HG03045 (cell line): ENCODE measurements around the gene PPP1R1B.

Experiments
- ATAC-seq: cut with Tn5 transposase; IDR thresholded peaks from one replicate; pipeline ENCODE4 v1.9.1; 2021; ENCODE audit warnings: mild to moderate bottlenecking, moderate library complexity; ENCODE audit not compliant: unreplicated experiment

PPP1R1B gene

GRCh38 chr17:39666231-39666600 lies 39.5 kb downstream of the PPP1R1B start:
- ATAC-seq: no peak

DNA sequence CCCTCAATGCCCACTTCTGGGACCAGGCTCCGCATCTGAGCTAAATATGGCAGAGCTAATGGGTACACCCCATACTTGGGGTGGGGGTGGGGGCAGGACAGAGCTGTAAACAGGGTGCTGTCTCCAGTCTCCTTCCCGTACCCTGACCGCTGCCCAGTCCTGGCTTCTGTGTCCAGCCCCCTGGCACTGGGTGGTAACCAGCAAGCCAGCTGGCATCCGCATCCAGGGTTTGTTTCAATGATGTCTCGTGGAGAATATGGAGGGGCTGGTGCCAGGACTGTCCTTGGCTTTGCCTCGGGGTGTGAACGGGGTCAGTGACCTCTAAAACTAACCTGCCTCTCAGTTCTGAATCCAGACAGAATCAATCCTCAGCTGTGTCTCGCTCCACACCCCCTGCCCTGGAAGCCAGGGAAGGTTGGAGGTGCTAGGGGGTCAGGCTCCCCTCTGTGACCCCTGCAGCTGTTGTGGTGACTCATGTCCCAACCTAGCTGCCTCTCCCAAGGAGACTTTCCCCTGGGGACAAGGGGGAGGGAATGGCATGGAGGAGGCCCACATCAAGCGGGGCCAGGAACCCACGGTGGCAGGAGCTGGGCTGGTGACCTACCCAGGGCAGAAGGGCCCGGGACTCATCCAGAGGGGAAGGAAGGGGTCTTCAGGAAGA lies 40.0 kb downstream of the PPP1R1B start:
- ATAC-seq: no peak

DNA sequence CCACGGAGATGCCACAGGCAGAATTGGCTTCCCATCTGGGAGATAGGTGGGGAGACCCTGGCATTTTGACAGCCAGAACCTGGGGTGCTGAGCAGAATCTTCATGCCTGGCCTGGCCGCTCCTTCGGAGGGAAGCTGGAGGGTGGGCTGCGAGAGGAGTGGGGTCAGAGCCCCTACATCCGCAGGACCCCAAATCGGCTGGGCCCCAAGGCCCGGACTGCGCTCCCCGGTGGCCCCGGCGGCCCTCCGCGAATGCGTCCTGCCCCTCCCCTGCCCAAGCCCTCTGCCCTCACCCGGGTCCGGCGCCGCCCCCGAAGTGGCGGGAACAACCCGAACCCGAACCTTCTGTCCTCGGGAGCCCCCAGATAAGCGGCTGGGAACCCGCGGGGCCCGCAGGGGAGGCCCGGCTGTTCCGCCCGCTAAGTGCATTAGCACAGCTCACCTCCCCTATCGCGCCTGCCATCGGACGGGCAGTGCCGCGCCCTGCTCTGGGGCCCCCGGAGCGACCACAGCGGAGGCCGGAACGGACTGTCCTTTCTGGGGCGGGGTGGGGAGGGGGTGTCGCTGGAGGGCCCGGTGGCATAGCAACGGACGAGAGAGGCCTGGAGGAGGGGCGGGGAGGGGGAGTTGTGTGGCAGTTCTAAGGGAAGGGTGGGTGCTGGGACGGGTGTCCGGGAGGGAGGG lies 40.7 kb downstream of the PPP1R1B start:
- ATAC-seq: no peak

DNA sequence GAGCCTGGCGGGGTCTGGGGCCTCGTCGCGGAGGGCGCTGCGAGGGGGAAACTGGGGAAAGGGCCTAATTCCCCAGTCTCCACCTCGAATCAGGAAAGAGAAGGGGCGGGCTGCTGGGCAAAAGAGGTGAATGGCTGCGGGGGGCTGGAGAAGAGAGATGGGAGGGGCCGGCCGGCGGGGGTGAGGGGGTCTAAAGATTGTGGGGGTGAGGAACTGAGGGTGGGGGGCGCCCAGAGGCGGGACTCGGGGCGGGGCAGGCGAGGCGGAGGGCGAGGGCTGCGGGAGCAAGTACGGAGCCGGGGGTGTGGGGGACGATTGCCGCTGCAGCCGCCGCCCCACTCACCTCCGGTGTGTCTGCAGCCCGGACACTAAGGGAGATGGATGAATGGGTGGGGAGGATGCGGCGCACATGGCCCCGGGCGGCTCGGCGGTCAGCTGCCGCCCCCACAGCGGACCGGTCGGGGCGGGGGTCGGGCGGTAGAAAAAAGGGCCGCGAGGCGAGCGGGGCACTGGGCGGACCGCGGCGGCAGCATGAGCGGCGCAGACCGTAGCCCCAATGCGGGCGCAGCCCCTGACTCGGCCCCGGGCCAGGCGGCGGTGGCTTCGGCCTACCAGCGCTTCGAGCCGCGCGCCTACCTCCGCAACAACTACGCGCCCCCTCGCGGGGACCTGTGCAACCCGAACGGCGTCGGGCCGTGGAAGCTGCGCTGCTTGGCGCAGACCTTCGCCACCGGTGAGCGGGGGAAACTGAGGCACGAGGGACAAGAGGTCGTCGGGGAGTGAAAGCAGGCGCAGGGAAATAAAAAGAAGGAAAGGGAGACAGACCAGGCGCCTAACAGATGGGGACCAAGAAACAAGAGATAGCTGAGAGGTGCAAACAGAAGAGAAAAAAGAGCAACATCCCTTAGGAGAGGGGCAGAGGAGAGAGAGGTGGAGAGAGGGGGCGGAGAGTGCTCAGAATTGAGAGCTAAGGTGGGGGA lies 41.5 kb downstream of the PPP1R1B start, which contains the start of gene PNMT:
Gene PNMT, plus strand, starts transcription at position 509 of the 980 bp plus-strand sequence. Its CDS starts 23 bp downstream, at position 532.
- no peak for ATAC-seq

DNA sequence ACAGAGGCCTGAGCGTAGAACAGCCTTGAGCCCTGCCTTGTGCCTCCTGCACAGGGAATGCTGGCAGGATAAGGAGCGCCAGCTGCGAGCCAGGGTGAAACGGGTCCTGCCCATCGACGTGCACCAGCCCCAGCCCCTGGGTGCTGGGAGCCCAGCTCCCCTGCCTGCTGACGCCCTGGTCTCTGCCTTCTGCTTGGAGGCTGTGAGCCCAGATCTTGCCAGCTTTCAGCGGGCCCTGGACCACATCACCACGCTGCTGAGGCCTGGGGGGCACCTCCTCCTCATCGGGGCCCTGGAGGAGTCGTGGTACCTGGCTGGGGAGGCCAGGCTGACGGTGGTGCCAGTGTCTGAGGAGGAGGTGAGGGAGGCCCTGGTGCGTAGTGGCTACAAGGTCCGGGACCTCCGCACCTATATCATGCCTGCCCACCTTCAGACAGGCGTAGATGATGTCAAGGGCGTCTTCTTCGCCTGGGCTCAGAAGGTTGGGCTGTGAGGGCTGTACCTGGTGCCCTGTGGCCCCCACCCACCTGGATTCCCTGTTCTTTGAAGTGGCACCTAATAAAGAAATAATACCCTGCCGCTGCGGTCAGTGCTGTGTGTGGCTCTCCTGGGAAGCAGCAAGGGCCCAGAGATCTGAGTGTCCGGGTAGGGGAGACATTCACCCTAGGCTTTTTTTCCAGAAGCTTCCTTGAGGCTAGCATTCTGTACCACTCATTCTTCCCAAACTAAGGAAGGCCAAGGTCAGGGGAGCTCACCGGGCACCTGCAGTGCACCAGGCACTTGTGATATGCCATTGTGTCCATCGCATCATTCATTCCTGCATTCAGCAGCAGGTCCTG lies 43.4 kb downstream of the PPP1R1B start:
- no peak for ATAC-seq

GRCh38 chr17:39670746-39671145 lies 44.0 kb downstream of the PPP1R1B start:
- ATAC-seq: no peak

- no peak for ATAC-seq
Measured at GRCh38 chr17:39671651-39672521, 45.1 kb downstream of the PPP1R1B start.

GRCh38 chr17:39672522-39673334 lies 46.0 kb downstream of the PPP1R1B start:
- no peak for ATAC-seq

GRCh38 chr17:39673335-39674081 lies 46.8 kb downstream of the PPP1R1B start:
- ATAC-seq: no peak

GRCh38 chr17:39674179-39674578 lies 47.4 kb downstream of the PPP1R1B start:
- no peak for ATAC-seq

GRCh38 chr17:39674702-39675389 lies 48.1 kb downstream of the PPP1R1B start:
- ATAC-seq: no peak

GRCh38 chr17:39675390-39676082 lies 48.8 kb downstream of the PPP1R1B start:
- no peak for ATAC-seq

DNA sequence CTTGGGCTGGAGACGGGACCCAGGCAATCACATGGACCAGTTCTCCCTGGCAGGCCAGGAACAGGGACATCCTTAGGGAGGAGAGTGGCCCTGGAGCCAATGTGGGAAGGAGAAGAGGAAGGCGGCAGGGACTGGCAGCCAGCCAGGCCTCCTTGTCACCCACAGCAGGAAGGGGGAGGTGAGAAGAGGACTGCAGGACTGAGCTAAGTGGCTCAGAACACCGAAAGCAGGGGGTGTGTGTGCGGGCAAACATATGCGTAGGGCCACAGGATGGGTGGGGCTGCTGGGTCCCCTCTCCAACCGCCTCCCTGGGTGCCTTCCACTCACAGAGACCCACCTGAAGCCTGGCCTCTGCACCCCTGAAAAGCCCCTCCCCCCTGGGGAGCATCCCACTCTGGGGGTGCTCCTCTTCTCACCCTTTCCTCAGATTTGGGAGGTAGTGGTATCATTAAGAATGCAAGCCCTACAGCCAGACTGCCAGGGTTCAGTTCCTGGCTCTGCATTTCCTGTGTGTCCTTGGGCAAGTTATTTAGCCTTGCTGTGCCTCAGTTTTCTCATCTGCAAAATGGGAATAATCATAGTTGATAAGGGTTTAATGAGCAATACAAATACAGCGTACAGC lies 49.6 kb downstream of the PPP1R1B start:
- ATAC-seq: no peak

GRCh38 chr17:39677072-39677471 lies 50.3 kb downstream of the PPP1R1B start:
- no peak for ATAC-seq

GRCh38 chr17:39677542-39678339 lies 51.0 kb downstream of the PPP1R1B start:
- no peak for ATAC-seq
